HepG2 (cell line): ENCODE measurements around the gene CNNM4. TPM values are rescaled to one million over a fixed set of nuclear protein-coding genes. Genes with fewer than 3 reads are reported as not detected.

ENCODE experiments used
- BORCS8-MEF2B ChIP-seq: sonication (generic); formaldehyde crosslinking; IDR thresholded peaks from 2 replicates; pipeline ENCODE4 v1.8.0; 2022; ENCODE audit warnings: mild to moderate bottlenecking, missing genetic modification reagents
- CC2D1A ChIP-seq: sonication (generic); formaldehyde crosslinking; IDR thresholded peaks from 2 replicates; pipeline ENCODE4 v1.8.1; 2023; ENCODE audit warnings: mild to moderate bottlenecking, missing genetic modification reagents
- CHCHD3 ChIP-seq: sonication (generic); formaldehyde crosslinking; IDR thresholded peaks from 2 replicates; pipeline ENCODE4 v1.8.0; 2022; ENCODE audit warnings: mild to moderate bottlenecking, missing genetic modification reagents, moderate library complexity
- GATAD1 ChIP-seq: IDR thresholded peaks from 2 replicates; pipeline ENCODE4 v1.6.1; 2016; ENCODE audit warnings: missing genetic modification reagents, missing compliant biosample characterization
- GLI4 ChIP-seq: sonication (generic); formaldehyde crosslinking; IDR thresholded peaks from 2 replicates; pipeline ENCODE4 v1.5.1; 2020; ENCODE audit warnings: missing genetic modification reagents, mild to moderate bottlenecking, moderate library complexity, borderline replicate concordance
- HMG20A ChIP-seq: IDR thresholded peaks from 2 replicates; pipeline ENCODE4 v1.6.1; 2016; ENCODE audit warnings: borderline replicate concordance
- KLF15 ChIP-seq: sonication (generic); formaldehyde crosslinking; IDR thresholded peaks from 2 replicates; pipeline ENCODE4 v1.8.1; 2023; ENCODE audit warnings: borderline replicate concordance, mild to moderate bottlenecking, inconsistent platforms, missing genetic modification reagents, mixed read lengths
- MATR3 ChIP-seq: sonication (generic); formaldehyde crosslinking; IDR thresholded peaks from 2 replicates; pipeline ENCODE4 v1.4.0; 2020; ENCODE audit warnings: missing genetic modification reagents
- MIER3 ChIP-seq: IDR thresholded peaks from 2 replicates; pipeline ENCODE4 v1.6.1; 2016; ENCODE audit warnings: missing compliant biosample characterization, borderline replicate concordance
- NFIB ChIP-seq: sonication (generic); formaldehyde crosslinking; IDR thresholded peaks from 2 replicates; pipeline ENCODE4 v1.9.0; 2021; ENCODE audit warnings: missing genetic modification reagents, mild to moderate bottlenecking, borderline replicate concordance
- NR3C1 ChIP-seq: sonication (generic); formaldehyde crosslinking; IDR thresholded peaks from 2 replicates; pipeline ENCODE4 v1.4.0; 2020; ENCODE audit warnings: missing genetic modification reagents
- PATZ1 ChIP-seq: sonication (generic); formaldehyde crosslinking; IDR thresholded peaks from 2 replicates; pipeline ENCODE4 v1.4.0; 2020; ENCODE audit warnings: missing genetic modification reagents
- SMAD1 ChIP-seq: sonication (generic); formaldehyde crosslinking; IDR thresholded peaks from 2 replicates; pipeline ENCODE4 v1.4.0; 2020; ENCODE audit warnings: missing genetic modification reagents, low read depth, mild to moderate bottlenecking, borderline replicate concordance
- SP5 ChIP-seq: IDR thresholded peaks from 2 replicates; pipeline ENCODE4 v1.6.1; 2016; ENCODE audit warnings: low read depth, borderline replicate concordance
- TEAD2 ChIP-seq: sonication (generic); formaldehyde crosslinking; IDR thresholded peaks from 2 replicates; pipeline ENCODE4 v1.9.0; 2021; ENCODE audit warnings: missing genetic modification reagents
- U2AF2 ChIP-seq: fragments of 200-400 bp; formaldehyde crosslinking; IDR thresholded peaks from 2 replicates; pipeline ENCODE4 v1.6.1; 2017; ENCODE audit warnings: low read depth, mild to moderate bottlenecking, low read length
- ZFP37 ChIP-seq: sonication (generic); formaldehyde crosslinking; IDR thresholded peaks from 2 replicates; pipeline ENCODE4 v1.4.0; 2020; ENCODE audit warnings: missing genetic modification reagents, borderline replicate concordance
- ZMYM4 ChIP-seq: sonication (generic); formaldehyde crosslinking; IDR thresholded peaks from 2 replicates; pipeline ENCODE4 v1.8.1; 2023; ENCODE audit warnings: mild to moderate bottlenecking, missing genetic modification reagents
- ZNF350 ChIP-seq: sonication (generic); formaldehyde crosslinking; IDR thresholded peaks from 2 replicates; pipeline ENCODE4 v1.4.0; 2020; ENCODE audit warnings: mild to moderate bottlenecking, low read depth, missing genetic modification reagents, borderline replicate concordance
- ZNF383 ChIP-seq: sonication (generic); formaldehyde crosslinking; IDR thresholded peaks from 2 replicates; pipeline ENCODE4 v1.4.0; 2020; ENCODE audit warnings: missing genetic modification reagents, mild to moderate bottlenecking, borderline replicate concordance
- ZNF619 ChIP-seq: sonication (generic); formaldehyde crosslinking; IDR thresholded peaks from 2 replicates; pipeline ENCODE4 v1.4.0; 2020; ENCODE audit warnings: mild to moderate bottlenecking, missing genetic modification reagents
- polyA plus RNA-seq, 8 experiments: library from polyadenylated mRNA; depleted of rRNA in 3 of 8; stranded (reverse) in 7 of 8; unstranded in 1 of 8; fragments of >200 nt; fragmentation: Illumina TruSeq in 4 of 8; extraction: Trizol in 4 of 8; gene quantifications; 2 replicates each; pipeline versions ENCODE4 v1.2.1 to v1.2.3, GENCODE V29; 2011 to 2016; ENCODE audit warnings: low read depth in 4 of 8, missing spikeins in 1 of 8, mixed read lengths in 1 of 8; ENCODE audit not compliant: insufficient read depth in 1 of 8
- total RNA-seq, 5 experiments: library from RNA; depleted of rRNA; stranded (reverse); fragments of >200 nt; fragmentation: Illumina TruSeq; extraction: Trizol; gene quantifications; 2 replicates each; pipeline ENCODE4 v1.2.3, GENCODE V29; 2016; ENCODE audit warnings: low read depth in 1 of 5

The CNNM4 gene
- total and polyA plus RNA-seq, 2 of the 13 experiments (the other 11 are each of a cell fraction or from before 2014, with no cell fraction given): 5.9 to 8.4 TPM

- no peak for TF ChIP-seq GLI4 (CRISPR knock-in tag)
- TF ChIP-seq SMAD1 (CRISPR knock-in tag): no peak
- no peak for TF ChIP-seq ZNF350
- no peak for TF ChIP-seq MIER3 (CRISPR knock-in tag)
- TF ChIP-seq TEAD2: no peak
- TF ChIP-seq KLF15: no peak
- TF ChIP-seq BORCS8-MEF2B (CRISPR knock-in tag): 0 out of 2 replicates have a peak, but pooled peaks have one; percentile 45
- TF ChIP-seq ZNF619 (CRISPR knock-in tag): no peak; the same call in 1 of the 2 replicates
- 0 out of 2 replicates have a peak, but pooled peaks have one; percentile 45 for TF ChIP-seq CHCHD3 (CRISPR knock-in tag)
- peak; percentile 95 for TF ChIP-seq SP5 (CRISPR knock-in tag)
- no peak for TF ChIP-seq HMG20A (CRISPR knock-in tag)
- no peak; the same call in 1 of the 2 replicates for TF ChIP-seq GATAD1 (CRISPR knock-in tag)
- TF ChIP-seq MATR3 (CRISPR knock-in tag): no peak
- no peak for TF ChIP-seq CC2D1A (CRISPR knock-in tag)
- peak; percentile 43 for TF ChIP-seq ZMYM4
- 0 out of 2 replicates have a peak, but pooled peaks have one; percentile 27 for TF ChIP-seq NR3C1 (CRISPR knock-in tag)
- TF ChIP-seq ZFP37 (CRISPR knock-in tag): 0 out of 2 replicates have a peak, but pooled peaks have one; percentile 48
- TF ChIP-seq ZNF383 (CRISPR knock-in tag): no peak
- no peak for TF ChIP-seq PATZ1
- TF ChIP-seq U2AF2: peak; percentile 96
- no peak for TF ChIP-seq NFIB (CRISPR knock-in tag)
Observed at GRCh38 chr2:96760036-96760985, at the start of gene CNNM4 (continued).
